Hippocampal formation (tissue), 2 donors: ENCODE data around the gene TMPRSS11A.

Experiments used
- DNase-seq, 2 donors: peaks; one replicate each; lab custom pipeline; 2025; lab: John Stamatoyannopoulos, UW

Gene TMPRSS11A

DNA sequence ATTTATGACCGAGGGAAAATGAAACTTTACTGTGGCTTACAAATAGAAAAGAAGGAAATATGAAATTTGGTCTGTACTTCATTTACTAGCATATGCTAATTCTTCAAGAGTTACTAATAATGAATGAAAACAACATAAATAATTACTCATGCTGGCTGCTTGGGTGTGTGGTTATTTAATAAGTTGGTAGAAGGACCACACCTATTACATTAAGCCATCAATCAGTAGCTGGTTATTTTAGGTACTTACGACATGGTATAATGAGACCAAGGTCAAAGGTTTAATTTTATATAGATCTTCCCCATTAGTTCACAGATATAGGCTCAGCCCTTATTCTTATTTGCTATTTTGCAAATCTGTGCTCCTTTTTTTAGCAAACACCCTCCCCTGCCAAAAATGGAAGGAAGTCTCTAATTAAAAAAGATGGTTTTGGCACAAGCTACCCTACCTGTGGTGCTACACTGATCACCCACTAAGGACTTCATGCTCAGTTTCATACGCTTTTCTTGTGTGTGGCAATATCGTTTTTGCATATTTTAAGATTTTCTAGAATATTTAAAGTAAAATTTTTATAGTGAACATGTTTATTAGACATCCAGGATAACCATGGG lies 93.6 kb downstream of the TMPRSS11A start:
- DNase-seq, result no peak

DNA sequence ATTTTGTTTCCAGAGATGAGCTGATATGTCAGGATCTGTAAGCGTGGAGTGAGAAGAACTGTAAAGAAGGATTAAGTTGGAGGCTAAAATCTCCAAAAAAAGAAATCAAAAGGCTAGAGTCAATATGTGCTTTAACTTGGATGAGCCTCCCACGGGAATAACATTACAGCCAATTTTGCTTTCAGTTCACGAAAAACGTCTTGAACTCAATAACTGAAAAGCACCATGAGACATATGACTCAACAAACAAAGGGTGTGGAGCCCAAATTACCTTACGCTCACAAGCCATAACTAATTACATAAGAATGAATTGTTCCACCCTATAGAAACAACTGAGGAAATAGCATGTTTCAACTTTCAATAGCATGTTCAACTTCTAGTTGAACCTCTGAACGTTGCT lies 101.8 kb downstream of the TMPRSS11A start:
- no peak for DNase-seq
